ENCODE results near the gene DPP6.

The DPP6 gene

GRCh38 chr7:154338701-154339506, 286.7 kb downstream of the DPP6 start:
- DNase-seq (ENCODE audit: low spot score): no peak

GRCh38 chr7:154342971-154343633, 290.9 kb downstream of the DPP6 start:
- no peak for DNase-seq (ENCODE audit: low spot score)

GRCh38 chr7:154343778-154344412, 291.7 kb downstream of the DPP6 start:
- no peak for DNase-seq (ENCODE audit: low spot score)

DNA sequence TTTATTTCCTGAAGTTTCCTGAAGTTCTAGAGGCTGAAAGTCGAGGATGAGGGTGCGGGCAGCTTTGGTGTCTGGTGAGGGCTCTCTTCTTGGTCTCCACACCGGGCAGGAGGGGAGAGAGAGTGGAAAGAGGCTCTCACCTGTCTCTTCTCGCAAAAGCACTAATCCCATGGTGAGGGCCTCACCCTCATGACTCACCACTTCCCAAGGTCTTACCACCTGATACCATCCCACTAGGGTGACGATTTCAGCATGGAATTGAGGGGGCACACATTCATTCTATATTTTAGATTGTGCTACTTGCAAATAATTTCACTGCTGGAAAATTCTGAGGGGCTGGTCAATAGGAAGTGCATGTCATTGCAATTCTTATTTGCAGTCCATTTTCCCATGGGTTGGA, 292.9 kb downstream of the DPP6 start:
- DNase-seq (ENCODE audit: low spot score): no peak

GRCh38 chr7:154347700-154348266, 295.6 kb downstream of the DPP6 start:
- DNase-seq (ENCODE audit: low spot score): no peak

DNA sequence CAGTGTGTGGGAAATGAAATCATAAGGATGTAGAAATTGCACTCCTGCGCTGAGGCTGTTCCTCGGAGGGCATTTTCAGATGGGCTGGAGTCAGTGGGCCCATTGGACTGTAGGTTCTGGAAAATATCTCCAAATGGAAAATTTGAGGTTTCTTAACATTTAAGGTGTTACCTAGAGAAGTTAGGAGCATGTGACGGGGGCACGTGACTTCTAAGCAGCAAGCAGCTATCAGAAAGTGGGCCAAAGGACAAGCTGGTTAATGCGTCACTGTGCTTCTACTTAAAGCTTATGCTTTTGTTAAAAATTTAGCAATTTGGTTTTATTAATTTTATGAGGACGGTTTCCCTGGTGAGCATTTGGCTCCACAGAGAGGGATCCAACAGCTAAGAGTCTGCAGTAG, 298.7 kb downstream of the DPP6 start:
- no peak for DNase-seq (ENCODE audit: low spot score)

DNA sequence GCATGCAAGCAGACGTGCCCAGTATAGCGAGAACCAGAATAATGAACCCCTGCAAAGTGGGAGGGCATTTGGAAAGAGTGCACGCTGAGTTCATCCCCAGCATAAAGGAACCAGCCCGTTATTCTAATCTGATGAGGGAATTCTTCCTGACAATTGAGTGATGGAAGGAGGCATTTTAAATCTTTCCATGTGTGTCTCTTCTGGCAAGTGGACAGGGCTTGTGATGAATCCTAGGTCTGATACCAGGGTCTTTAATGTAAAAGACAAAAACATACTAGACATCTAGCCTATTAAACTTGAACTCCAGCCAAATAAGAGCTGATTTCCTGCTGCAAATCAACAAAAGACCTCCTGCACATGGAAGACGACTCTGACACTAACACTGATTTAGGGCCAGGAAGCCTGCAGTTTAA, 301.2 kb downstream of the DPP6 start:
- no peak for DNase-seq (ENCODE audit: low spot score)

DNA sequence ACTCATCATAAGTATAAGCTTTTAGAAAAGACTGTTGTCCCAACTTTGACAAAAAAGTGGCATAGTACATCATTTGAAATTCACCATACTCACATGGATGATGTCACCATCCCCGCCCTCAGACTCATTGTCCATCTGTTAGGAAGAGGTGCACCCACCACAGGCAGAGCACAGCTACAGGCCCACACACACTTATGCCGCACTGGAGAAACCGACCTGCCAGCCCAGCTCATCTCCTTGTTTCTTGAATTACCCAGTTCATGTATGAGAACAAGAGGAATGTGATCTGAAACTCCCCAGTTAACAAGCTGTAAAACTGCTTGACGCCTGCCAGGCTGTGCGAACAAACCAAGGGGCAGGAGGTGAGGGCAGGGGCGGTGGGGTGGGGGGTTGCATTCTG, 312.0 kb downstream of the DPP6 start:
- DNase-seq (ENCODE audit: low spot score): no peak

- DNase-seq (ENCODE audit: low spot score): no peak
These were observed 319.2 kb downstream of the DPP6 start for GRCh38 chr7:154371424-154371823.

GRCh38 chr7:154372011-154372601, 319.9 kb downstream of the DPP6 start:
- no peak for DNase-seq (ENCODE audit: low spot score)

DNA sequence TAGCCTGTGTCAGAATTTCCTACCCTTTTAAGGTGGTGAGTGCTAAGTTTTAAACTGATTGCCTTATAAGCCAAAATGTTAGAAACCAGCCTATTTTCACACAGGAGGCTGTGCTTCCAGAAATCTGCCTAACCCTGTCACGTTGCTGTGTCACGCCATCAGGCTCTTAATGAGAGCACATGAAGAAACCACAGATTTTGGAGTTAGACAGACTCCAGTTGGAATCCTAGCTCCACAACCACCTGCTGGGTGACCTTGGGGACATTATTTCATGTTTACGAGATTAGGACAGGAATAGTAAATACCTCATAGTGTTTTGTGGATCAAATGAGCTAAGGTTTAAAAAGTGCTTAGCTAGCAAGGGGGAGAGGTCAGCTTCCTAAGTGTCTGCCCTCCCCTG, 321.8 kb downstream of the DPP6 start:
- DNase-seq (ENCODE audit: low spot score): no peak

- DNase-seq (ENCODE audit: low spot score): no peak
These were observed 323.8 kb downstream of the DPP6 start for GRCh38 chr7:154375956-154376355.

GRCh38 chr7:154380771-154381170, 328.6 kb downstream of the DPP6 start:
- DNase-seq (ENCODE audit: low spot score): no peak

GRCh38 chr7:154383045-154383444, 330.8 kb downstream of the DPP6 start:
- no peak for DNase-seq (ENCODE audit: low spot score)

DNA sequence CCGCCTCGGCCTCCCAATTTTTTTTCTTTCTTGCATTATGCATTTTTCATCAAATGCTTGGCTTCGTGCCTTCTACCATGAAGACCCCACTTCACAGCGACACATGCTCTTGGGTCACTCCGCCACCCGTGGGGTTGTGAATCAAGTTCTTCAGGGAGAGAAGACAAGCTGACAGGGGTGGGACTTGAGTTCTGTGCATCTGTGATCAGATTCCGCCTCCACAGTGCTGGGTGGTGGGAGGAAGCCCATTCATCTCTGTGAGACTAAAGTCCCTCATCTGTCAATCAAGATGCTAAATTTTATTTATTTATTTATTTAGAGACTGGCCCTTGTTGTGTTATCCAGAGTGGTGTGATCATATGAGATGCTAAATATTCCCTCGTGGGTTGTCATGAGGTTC, 333.0 kb downstream of the DPP6 start:
- DNase-seq (ENCODE audit: low spot score): no peak

DNA sequence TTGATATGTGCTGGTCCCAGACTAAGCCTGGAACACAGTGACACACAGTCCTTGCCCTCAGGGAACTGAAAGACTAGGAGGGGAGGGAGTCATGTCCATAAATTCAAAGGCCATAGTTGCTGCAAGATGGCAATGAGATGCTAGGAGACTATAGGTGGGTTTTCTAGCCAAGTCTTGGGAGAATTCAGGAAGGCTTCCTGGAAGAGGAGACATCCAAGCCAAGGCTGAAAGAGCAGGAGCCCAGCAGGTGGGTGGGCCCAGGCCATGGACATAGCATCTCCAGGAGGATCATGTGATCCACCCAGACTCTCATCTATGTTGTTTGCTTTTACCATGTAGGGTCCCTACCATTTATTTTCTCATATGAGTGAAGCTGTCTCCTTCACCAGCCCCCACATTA, 335.1 kb downstream of the DPP6 start:
- no peak for DNase-seq (ENCODE audit: low spot score)

- DNase-seq (ENCODE audit: low spot score): no peak
These were observed 336.2 kb downstream of the DPP6 start for GRCh38 chr7:154388412-154388811.

DNA sequence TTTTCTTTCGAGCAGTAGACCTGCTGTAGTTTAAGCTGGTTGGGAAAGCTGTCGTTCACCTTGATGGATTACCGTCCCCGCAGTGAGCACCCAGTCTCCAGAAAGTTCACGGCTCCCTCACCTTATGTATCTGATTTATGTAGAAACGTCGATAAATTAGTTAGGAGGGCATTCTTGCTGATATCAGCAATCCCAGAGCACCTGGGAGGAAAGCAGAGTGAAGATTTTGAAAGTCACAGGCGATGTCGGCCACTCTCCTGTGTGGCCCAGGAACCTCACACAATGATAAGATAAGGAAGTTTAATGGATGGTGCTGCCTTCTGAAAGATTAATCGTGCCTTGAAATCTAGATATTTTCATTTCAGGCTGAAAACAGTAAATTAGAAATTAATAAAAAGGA, 336.8 kb downstream of the DPP6 start:
- no peak for DNase-seq (ENCODE audit: low spot score)

DNA sequence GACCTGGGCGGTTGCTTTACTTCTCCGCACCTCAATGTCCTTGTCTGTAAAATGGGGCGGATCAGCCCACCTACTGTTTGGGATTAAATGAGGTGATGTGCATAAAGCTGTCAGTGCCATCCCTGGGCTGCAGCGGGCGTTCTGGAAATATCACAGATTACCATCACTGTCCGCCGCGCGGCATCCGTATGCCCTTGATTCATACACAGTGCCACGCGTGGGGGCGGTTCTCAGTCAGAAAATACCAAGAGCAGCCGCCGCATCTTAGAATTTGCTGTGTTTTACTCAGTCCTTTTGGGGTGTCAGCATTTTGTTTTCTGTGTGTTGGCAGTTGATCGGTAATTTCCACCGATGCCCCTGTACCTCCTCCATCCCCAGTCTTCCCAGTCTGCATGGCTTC, 338.8 kb downstream of the DPP6 start:
- no peak for DNase-seq (ENCODE audit: low spot score)

DNA sequence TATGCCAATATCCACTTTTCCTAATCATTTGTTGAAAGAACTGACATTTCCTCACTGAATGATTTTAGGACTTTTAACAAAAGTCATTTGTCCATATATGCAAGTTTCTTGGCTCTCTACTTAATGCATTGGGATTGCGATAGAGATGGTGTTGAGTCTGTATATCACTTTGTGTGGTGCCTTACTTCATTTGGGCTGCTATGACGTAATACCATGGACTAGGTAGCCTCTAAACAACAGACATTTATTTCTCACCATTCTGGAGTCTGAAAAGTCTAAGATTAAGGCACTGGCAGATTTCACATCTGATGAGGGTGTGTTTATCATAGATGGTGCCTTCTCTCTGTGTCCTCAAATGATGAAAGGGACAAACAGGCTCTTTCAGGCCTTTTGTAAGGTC, 342.6 kb downstream of the DPP6 start:
- no peak for DNase-seq (ENCODE audit: low spot score)

DNA sequence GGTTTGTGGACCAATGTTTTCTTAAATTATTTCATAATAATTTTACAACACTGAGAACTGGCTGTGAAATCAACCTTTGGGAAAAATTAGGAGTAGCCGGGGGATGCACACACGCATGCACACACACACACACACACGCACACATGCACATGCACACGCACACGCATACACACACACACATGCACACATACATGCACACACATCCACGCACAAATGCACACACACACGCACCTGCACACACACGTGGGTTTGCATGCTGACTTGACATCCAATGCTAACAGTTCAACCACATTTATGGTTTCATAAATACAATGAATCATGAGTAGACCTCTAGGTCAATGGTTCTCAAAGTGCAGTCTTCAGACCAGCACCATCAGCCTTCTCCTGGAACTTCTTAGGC, 354.1 kb downstream of the DPP6 start:
- no peak for DNase-seq (ENCODE audit: low spot score)

GRCh38 chr7:154409703-154410311, 357.6 kb downstream of the DPP6 start:
- DNase-seq (ENCODE audit: low spot score): peak; percentile 1

All from activated CD4-positive, alpha-beta T cell treated with anti-CD3 and anti-CD28 coated beads, Interleukin-2, Interleukin-4, amounts not matched to agents 100 ng/mL and 50 ng/mL, durations not matched to agents 16 hours and 8 hours (primary cell).